Measurements from ENCODE around the gene GPA33.

DNA sequence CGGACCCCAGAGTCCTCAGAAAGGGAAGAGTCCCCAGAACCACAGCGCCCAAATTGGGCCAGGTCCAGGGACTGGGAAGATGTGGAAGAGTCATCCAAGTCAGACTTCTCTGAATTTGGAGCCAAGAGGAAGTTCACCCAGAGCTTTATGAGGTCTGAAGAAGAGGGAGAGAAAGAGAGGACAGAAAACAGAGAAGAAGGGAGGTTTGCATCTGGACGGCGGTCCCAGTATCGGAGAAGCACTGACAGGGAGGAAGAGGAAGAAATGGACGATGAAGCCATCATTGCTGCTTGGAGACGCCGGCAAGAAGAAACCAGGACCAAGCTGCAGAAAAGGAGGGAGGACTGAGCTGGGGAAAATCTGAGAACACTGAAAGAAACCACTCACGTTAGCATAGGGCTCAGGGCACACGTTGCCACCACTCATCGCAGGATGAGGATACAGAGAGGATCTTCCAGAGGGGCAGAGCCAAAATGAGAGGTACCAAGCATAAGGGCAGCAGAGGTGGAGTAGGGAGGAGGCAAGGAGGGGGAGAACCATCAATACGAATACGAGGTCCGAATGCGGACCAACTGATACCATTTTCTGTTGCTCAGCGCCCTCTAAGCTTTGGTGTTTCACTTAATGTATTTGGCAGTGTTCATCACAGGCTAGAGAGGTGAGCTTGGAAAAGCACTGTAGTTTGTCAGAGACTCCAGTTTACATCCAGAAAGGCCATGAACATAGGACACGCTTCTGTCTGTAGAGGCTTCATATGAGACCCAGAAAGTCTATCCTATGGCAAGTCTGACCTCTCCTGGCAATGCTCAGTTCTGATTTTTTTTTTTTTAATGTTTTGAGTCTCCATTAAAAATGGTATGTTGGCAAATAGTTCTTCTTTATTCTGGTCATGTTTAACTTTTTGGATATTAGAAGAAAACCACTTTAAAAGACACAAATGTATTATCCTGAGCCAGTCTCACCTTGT, 38.4 kb upstream of the GPA33 start:
- TF ChIP-seq, protein P1, sequence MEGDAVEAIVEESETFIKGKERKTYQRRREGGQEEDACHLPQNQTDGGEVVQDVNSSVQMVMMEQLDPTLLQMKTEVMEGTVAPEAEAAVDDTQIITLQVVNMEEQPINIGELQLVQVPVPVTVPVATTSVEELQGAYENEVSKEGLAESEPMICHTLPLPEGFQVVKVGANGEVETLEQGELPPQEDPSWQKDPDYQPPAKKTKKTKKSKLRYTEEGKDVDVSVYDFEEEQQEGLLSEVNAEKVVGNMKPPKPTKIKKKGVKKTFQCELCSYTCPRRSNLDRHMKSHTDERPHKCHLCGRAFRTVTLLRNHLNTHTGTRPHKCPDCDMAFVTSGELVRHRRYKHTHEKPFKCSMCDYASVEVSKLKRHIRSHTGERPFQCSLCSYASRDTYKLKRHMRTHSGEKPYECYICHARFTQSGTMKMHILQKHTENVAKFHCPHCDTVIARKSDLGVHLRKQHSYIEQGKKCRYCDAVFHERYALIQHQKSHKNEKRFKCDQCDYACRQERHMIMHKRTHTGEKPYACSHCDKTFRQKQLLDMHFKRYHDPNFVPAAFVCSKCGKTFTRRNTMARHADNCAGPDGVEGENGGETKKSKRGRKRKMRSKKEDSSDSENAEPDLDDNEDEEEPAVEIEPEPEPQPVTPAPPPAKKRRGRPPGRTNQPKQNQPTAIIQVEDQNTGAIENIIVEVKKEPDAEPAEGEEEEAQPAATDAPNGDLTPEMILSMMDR (IDR thresholded peaks at IDR 0.05), result no peak
- TF ChIP-seq POLR2A (IDR thresholded peaks at IDR 0.05), result no peak

Measured in testis (tissue), 2 donors.